LNCAP (cell line): Measurements from ENCODE around the gene AGBL1.

Experiments
- TF ChIP-seq, protein P1 (sequence below): fragments of 450-650 bp; IDR thresholded peaks from 2 replicates; pipeline ENCODE4 v1.5.1; 2017; ENCODE audit warnings: mild to moderate bottlenecking

Gene AGBL1

DNA sequence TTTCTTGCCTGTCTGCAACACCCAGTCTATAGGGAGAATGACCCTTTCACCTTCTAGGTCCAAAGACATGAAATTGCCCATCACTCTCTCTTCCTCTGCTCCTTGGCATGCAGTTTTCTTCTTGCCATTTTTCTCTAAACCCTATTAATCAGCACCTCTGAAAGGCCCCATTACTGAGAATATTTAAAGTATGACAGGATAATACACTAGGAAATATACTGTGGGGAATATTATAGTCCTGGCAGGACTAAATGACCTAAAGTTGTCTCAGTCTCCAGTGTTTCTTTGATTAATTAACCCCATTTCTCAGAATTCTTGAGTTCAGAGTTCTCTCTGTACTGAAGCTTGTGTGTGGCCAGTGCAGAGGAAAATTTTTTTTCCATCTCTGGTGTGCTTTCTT lies 730.7 kb downstream of the AGBL1 start:
- TF ChIP-seq, protein P1, sequence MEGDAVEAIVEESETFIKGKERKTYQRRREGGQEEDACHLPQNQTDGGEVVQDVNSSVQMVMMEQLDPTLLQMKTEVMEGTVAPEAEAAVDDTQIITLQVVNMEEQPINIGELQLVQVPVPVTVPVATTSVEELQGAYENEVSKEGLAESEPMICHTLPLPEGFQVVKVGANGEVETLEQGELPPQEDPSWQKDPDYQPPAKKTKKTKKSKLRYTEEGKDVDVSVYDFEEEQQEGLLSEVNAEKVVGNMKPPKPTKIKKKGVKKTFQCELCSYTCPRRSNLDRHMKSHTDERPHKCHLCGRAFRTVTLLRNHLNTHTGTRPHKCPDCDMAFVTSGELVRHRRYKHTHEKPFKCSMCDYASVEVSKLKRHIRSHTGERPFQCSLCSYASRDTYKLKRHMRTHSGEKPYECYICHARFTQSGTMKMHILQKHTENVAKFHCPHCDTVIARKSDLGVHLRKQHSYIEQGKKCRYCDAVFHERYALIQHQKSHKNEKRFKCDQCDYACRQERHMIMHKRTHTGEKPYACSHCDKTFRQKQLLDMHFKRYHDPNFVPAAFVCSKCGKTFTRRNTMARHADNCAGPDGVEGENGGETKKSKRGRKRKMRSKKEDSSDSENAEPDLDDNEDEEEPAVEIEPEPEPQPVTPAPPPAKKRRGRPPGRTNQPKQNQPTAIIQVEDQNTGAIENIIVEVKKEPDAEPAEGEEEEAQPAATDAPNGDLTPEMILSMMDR, result no peak

DNA sequence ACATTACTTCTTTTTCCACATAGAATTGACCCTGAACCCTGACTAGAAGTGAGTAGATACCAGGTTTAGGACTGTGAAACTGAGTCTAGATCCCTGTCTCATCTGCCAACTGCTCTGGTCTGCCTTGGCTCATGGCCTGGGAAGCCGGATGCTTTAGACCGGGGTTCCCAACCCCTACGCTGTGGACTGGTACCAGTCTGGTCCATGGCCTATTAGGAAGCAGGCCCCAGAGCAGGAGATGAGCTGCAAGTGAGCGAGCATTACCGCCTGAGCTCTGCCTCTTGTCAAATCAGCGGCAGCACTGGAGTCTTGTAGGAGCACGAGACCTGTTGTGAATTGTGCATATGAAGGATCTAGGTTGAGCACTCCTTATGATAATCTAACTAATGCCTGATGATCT lies 734.2 kb downstream of the AGBL1 start:
- TF ChIP-seq, protein P1, result no peak

DNA sequence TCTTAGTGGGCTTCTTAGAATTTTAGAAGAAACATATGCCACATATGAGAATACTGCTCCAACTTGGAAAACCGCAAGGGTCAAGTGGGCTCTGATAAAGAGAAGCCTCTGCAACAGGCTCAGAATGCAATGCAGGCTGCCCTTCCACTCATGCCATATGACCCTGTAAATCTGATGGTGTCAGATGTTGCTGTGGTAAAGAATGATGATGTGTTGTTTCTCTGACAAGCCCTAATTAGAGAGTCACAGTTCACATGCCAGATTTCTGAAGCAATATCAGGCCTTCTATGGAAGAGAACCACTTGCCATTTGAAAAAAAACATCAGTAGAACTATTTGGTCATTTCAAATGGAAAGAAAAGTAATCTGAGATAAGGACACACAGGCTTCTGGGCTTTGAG lies 749.6 kb downstream of the AGBL1 start:
- TF ChIP-seq, protein P1, result no peak

DNA sequence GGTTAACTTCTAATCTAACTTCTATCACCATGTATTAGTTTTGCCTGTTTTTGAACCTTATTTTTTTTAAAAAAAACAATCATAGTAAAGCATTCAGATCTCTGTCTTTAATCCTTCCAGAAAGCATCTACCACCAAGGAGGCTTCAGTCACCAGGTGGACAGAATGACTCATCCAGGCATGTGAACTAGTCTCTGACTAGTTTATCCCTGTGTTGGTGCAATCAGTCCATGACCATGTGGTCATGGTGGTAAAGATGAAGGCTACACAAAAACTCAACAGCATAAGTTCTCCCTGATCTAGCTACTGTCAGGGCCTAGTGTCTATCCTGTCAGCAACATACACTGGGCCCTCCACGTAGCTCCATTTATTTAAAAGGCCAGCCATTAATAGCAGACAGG lies 750.6 kb downstream of the AGBL1 start:
- TF ChIP-seq, protein P1, result no peak

DNA sequence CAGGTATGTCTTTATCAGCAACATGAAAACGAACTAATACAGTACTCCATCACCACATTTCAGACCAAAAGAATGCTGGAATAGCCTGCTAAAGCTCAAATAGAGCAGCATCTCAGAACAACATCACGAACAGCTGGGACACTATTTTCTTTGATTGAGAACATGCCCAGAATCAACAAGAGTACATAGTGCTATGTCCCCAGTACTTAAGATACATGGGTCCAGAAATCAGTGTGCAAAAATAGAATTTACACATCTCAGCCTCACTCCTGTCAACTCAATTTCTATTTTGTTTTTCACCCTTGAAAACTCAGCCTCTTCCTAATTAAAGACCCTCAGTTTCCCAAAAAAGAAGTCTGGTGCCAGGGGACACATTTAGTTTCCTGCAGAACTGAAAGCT lies 753.9 kb downstream of the AGBL1 start:
- TF ChIP-seq, protein P1, result no peak

DNA sequence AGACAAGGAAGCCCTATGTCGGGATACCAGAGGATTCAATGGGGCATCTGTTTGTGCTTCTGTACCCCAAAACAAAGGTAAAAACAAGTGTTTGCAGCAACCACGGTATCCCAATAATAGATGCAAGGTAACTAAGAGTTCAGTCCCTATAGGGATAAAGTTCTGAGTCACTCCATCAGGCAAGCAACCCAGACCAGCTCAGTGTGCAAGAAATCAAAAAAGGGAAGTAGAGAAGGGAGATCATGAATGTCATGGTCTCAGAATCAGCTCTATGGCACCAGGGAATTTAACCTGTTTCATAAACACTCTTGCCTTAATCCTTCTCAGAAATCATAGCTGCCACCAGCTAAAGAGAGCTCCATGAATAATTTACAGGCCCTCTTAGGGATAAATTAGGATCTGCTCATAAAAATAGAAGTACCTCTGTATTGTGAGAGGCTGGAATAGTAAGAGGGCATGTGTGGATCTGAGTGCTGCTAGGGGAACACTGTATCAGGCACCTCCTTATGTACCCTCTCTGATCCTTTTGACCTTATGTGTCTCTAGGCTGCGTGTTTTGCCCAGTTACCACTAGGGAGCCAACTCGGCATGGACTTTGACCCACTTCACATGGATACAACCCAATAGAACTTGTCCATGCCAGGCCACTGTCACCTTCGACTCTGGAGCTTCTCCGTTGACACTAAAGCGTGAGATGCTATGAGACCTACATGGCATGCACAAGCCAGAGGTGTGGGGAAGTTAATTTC lies 754.6 kb downstream of the AGBL1 start:
- TF ChIP-seq, protein P1, result no peak

DNA sequence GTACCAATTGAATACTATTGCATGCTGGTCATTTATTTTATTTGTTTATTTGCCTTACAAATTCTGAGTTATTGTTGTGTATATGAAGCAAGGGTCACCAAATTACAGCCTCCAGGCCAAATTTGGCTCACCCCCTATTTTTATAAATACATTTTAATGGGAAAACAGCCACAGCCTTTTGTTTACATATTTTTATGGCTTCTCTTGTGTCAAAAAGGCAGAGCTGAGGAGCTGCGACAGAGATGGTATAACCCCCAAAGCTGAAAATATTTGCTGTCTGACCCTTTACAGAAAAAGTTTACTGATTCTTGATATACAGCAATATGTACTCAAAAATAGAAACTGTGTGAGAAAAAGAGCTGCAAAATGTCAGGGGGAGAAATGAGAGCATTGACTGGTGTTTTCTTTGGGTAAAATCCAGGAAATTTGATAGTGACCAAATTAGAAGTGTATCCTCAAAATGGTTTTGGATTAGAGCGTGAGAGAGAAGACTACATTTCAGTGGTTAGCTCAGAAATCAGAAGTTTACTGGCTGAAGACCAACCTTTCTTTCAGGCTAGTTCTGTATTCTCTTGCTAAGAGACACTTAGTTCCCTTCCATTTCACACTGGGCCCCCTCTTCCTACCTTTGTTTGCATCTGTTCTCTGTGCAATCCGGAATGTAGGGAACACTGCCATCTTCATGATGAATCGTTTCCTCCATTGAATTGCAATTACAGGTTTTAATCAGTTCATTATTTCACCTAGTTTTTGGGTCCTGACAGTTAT lies 757.8 kb downstream of the AGBL1 start:
- TF ChIP-seq, protein P1, result no peak
